Tibial artery (tissue), 4 donors: Measurements from ENCODE around the gene TRAPPC10.

Experiments
- DNase-seq, 2 donors: peaks; one replicate each; pipeline ENCODE4 v3.0.0-alpha.2; 2019
- H3K27ac ChIP-seq, 2 donors: fragments of 200-600 bp; sonication (generic) in 1 of 2; 1 replicate in 1 of 2; 2 replicates in 1 of 2; pipeline ENCODE4 v1.5.1; 2018 to 2019; ENCODE audit warnings: mild to moderate bottlenecking in 1 of 2
- H3K27me3 ChIP-seq, 2 donors: fragments of 200-600 bp; sonication (generic) in 1 of 2; one replicate each; pipeline versions ENCODE4 v1.5.1 to v1.6.0; 2016 to 2019
- H3K36me3 ChIP-seq, 3 donors: fragments of 200-600 bp; sonication (generic) in 2 of 3; one replicate each; pipeline ENCODE4 v1.5.1; 2016 to 2019; ENCODE audit warnings: mild to moderate bottlenecking in 2 of 3
- H3K4me1 ChIP-seq, 4 donors: fragments of 200-600 bp; sonication (generic) in 2 of 4; 1 replicate in 3 of 4; 2 replicates in 1 of 4; pipeline ENCODE4 v1.5.1; 2016 to 2019
- H3K4me3 ChIP-seq, 2 donors: fragments of 200-600 bp; sonication (generic) in 1 of 2; 1 replicate in 1 of 2; 2 replicates in 1 of 2; pipeline ENCODE4 v1.5.1; 2018 to 2019; ENCODE audit warnings: mild to moderate bottlenecking in 2 of 2
- H3K9me3 ChIP-seq, 3 donors: fragments of 200-600 bp; sonication (generic) in 1 of 3; one replicate each; pipeline ENCODE4 v1.5.1; 2016 to 2019
- intact Hi-C: fragments of 100-400 bp; cut with DNase I; formaldehyde crosslinking; loops from one replicate; pipeline ENCODE4 v1.15.0; 2023; ENCODE audit warnings: low total_unique reads
- TF ChIP-seq, protein P1 (sequence below), 2 experiments: fragments of 200-600 bp in 1 of 2; fragments of 450-650 bp in 1 of 2; IDR thresholded peaks; one replicate each; pipeline ENCODE4 v1.5.1; 2017 to 2019; ENCODE audit warnings: antibody characterized with exemption in 2 of 2, mild to moderate bottlenecking in 1 of 2, moderate library complexity in 1 of 2

Gene TRAPPC10

DNA sequence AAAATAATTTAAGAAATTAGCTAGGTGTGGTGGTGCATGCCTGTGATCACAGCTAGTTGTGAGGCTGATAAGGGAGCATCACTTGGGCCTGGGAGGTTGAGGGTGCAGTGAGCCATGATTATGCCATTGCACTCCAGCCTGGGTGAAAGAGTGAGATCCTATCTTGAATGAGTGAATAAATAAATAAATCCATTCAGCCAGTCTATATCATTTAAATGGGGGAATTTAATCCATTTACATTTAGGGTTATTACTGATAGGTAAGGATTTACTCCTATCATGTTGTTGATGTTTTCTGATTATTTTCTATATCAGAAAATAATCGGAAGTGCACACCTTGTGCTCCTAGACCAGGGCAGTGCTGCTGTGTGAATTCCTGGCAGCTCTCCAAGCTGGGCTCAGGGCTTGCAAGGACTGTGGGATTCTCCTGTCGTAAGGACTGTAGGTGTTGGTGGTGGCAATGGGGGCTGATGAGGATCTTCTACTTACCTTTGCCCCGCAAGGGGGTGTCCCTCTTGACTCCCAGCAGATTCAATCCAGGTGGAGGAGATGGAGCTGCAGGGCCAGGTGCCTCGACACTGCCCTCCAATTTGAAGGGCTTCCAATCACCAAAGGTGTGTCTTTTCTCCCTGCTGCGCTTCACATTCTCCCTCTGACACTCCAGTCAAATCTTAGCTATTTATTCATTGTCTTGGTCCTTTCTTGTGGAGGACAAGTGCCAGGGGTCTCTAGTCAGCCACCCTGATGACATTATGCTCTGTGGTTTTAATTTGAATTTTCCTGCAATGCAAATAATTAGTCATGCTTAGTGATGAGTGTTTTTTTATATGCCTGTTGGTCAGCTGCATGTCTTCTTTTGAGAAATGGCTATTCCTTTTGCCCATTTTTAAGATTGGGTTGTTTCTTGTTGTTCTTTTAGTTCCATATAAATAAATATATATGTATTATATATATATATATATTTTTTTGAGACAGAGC is 14.1 kb upstream of the TRAPPC10 start:
- intact Hi-C loops, result no loop called here
- Histone ChIP-seq H3K9me3 (no peaks in the 10 kb centered on the region), H3K27me3 (peaks cover 0 to 10% of the 10 kb centered on the region in 2 donors), H3K4me1 (no peaks in the 10 kb centered on the region), H3K27ac (no peak overlapping the region), H3K36me3 (no peaks in the 10 kb centered on the region), H3K4me3 (no peak overlapping the region)
- TF ChIP-seq, protein P1, sequence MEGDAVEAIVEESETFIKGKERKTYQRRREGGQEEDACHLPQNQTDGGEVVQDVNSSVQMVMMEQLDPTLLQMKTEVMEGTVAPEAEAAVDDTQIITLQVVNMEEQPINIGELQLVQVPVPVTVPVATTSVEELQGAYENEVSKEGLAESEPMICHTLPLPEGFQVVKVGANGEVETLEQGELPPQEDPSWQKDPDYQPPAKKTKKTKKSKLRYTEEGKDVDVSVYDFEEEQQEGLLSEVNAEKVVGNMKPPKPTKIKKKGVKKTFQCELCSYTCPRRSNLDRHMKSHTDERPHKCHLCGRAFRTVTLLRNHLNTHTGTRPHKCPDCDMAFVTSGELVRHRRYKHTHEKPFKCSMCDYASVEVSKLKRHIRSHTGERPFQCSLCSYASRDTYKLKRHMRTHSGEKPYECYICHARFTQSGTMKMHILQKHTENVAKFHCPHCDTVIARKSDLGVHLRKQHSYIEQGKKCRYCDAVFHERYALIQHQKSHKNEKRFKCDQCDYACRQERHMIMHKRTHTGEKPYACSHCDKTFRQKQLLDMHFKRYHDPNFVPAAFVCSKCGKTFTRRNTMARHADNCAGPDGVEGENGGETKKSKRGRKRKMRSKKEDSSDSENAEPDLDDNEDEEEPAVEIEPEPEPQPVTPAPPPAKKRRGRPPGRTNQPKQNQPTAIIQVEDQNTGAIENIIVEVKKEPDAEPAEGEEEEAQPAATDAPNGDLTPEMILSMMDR (IDR thresholded peaks at IDR 0.05), result no peak
- no peak for DNase-seq

DNA sequence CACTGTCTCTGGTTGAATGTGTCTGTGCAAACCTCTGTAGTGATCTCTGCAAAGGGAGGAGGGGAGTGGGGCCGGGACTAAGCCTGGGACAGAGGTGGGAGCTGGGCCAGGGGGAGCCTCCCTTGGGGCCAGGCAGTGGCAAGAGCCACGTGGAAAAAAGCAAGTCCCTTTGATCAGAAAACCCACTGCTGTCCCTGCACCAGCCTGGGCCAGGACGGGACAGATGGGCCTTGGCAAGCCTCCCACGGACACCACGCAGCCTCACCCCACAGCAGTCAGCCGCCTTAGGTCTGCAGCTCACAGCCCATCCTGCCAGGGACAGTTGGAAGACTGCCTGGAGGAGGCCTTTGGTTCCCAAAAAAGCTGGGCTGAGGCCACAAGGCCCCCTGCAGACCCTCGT is 11.7 kb upstream of the TRAPPC10 start:
- H3K9me3 ChIP-seq, result no peaks in the 10 kb centered on the region
- no peak overlapping the region for H3K4me3 ChIP-seq
- no peaks in the 10 kb centered on the region for H3K36me3 ChIP-seq
- TF ChIP-seq, protein P1 (IDR thresholded peaks at IDR 0.05), result no peak
- DNase-seq, result no peak
- intact Hi-C loops, result no loop called here
- H3K27me3 ChIP-seq, result peaks cover 0 to 4% of the 10 kb centered on the region in 2 donors
- no peak overlapping the region for H3K27ac ChIP-seq
- H3K4me1 ChIP-seq, result peaks cover 0 to under 1% (median under 1%) of the 10 kb centered on the region in 4 donors

DNA sequence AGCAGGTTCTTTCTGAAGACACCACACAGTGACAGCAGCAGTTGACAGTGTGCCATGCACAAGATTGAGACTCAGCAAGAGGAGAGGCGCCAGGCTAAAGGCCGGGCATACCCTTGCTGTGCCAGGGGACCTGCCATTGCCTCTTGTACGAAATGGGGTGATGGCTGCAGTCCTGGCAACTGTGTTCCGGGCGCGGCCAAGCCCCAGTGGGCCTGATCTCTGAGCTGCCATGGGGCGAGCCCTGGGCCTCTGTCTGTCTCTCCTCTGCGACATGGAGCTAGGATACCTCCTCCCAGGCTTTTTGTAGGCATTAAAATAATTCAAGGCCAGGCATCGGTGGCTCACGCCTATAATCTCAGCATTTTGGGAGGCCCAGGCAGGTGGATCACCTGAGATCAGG is 9.6 kb upstream of the TRAPPC10 start:
- Histone ChIP-seq H3K9me3 (no peaks in the 10 kb centered on the region), H3K4me1 (peaks cover 0 to 16% (median 8%) of the 10 kb centered on the region in 4 donors), H3K36me3 (no peaks in the 10 kb centered on the region), H3K27ac (no peak overlapping the region), H3K27me3 (peaks cover 0 to 4% of the 10 kb centered on the region in 2 donors), H3K4me3 (no peak overlapping the region)
- TF ChIP-seq, protein P1 (IDR thresholded peaks at IDR 0.05), result no peak
- DNase-seq, result no peak
- intact Hi-C loops, result no loop called here

DNA sequence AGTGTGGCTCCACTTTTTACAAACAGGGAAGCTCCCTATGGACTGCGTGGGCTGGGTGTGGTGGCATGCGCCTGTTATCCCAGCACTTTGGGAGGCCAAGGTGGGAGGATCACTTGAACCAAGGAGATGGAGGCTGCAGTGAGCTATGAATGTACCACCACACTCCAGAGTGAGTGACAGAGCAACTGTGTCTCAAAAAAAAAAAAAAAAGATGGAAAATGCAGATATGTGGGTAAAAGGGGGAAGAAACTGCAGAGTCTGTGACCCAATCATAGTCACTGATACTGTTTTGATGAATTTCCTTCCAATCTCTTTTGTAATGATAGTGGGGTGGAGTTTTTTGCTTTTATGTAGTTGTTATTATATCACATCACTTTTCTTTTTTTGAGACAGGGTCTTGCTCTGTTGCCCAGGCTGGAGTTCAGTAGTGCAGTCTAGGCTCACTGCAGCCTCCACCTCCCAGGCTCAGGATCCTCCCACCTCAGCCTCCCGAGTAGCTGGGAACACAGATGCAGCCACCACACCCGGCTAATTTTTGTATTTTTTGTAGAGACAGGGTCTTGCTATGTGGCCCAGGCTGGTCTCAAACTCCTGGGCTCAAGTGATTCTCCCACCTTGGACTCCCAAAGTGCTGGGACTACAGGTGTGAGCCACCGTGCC is 8.7 kb upstream of the TRAPPC10 start:
- H3K4me3 ChIP-seq, result no peak overlapping the region
- no peak overlapping the region for H3K27ac ChIP-seq
- H3K36me3 ChIP-seq, result no peaks in the 10 kb centered on the region
- TF ChIP-seq, protein P1 (IDR thresholded peaks at IDR 0.05), result no peak
- H3K27me3 ChIP-seq, result peaks cover 0 to 4% of the 10 kb centered on the region in 2 donors
- H3K4me1 ChIP-seq, result peaks cover 0 to 16% (median 8%) of the 10 kb centered on the region in 4 donors
- no peaks in the 10 kb centered on the region for H3K9me3 ChIP-seq
- intact Hi-C loops, result no loop called here
- no peak for DNase-seq

DNA sequence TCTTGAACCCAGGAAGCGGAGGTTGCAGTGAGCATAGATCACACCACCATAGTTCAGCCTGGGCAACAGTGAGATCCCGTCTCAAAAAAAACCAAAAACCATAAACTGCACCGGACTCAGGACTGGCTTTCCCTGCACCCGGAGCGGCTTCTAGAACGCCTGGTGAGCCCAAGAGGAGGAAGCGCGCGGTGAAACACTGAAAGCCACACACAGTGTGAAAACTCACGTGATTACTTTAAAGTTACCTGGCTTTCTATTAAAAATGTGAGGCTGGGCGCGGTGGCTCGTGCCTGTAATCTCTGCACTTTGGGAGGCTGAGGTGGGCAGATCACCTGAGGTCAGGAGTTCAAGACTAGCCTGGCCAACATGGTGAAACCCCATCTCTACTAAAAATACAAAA is 7.0 kb upstream of the TRAPPC10 start:
- Histone ChIP-seq H3K27ac (peak overlapping the region in 1 of 2 donors; percentile 61), H3K4me1 (peaks cover 0 to 16% (median 8%) of the 10 kb centered on the region in 4 donors), H3K27me3 (peaks cover 0 to 2% of the 10 kb centered on the region in 2 donors), H3K4me3 (no peak overlapping the region), H3K36me3 (no peaks in the 10 kb centered on the region), H3K9me3 (no peaks in the 10 kb centered on the region)
- DNase-seq, result no peak
- TF ChIP-seq, protein P1 (IDR thresholded peaks at IDR 0.05), result no peak
- intact Hi-C loops, result no loop called here
